Embryonic facial prominence (tissue), 1 donor: ENCODE results near the gene PCNX1.
"Not testable (repeated sequence)": the region's sequence is repeated elsewhere in the genome, so short reads cannot be mapped to it uniquely, and the experiment has no call there.

Source experiments
- DNase-seq: peaks from one replicate; pipeline ENCODE4 v3.0.0-alpha.2; 2016; ENCODE audit errors: extremely low spot score

The PCNX1 gene

DNA sequence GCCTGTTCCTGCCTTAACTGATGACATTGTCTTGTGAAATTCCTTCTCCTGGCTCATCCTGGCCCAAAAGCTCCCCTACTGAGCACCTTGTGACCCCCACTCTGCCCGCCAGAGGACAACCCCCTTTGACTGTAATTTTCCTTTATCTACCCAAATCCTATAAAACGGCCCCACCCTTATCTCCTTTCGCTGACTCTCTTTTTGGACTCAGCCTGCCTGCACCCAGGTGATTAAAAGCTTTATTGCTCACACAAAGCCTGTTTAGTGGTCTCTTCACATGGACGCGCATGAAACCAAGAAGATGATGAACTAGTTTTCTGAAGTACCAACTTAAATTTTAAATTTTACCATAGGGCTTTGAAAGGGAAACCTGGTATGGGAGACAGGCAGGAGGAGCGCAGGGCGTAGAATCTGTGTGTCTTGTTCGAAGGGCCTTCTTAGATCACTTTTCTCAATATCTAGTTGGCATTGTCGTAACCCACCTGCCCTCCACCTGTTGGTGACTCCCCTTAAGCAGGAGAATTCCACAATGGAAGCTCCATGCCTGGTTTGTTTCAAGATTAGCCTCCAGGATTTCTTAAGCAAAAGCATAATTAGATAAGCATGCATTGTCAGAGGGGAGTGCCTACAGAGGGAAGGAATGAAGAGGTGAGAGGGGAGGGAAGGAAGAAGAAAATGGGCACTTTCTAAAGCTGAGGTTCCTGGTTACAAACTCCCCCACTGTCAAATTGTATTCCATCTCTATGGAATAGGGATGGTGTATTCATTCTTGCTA, 222.6 kb downstream of the PCNX1 start:
- DNase-seq: not testable (repeated sequence)

DNA sequence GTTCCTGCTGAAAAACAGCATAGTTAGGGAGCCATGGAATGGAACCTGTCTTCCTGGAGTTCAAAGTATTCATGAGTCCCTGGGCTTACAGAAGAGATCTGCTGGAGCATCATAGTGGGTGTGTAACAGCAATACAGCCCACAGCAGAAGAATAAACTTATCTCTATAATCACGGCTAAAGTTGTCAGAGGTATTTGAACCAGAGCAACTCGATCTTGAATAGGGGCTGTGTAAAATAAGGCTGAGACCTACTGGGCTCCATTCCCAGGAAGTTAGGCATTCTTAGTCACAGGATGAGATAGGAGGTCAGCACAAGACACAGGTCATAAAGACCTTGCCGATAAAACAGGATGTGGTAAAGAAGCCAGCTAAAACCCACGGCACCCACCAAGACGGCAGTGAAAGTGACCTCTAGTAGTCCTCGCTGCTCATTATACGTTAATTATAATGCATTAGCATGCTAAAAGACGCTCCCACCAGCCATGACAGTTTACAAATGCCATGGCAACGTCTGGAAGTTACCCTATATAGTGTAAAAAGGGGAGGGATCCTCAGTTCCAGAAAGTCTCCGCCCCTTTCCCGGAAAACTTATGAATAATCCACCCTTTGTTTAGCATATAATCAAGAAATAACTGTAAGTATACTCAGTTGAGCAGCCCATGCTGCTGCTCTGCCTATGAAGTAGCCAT, 223.4 kb downstream of the PCNX1 start:
- DNase-seq: no peak

DNA sequence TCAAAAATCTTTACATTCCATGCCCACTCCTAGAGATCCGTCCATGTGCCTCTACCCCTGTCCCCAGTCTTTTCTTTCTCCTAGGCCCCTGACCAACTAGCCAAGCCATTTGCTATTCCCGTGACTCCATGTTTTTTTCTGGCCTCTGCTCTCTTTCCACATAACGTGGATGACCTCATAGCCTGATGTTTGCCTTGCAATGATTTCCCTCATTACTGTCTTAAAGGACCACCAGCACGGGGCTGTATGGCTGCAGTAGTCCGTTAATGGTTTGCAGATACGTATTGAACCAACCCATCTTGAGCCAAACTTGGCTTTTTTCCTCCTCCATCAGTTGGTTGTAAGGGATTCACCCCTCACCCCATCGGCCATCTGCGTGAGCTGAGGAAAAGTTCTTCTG, 226.0 kb downstream of the PCNX1 start:
- no peak for DNase-seq

DNA sequence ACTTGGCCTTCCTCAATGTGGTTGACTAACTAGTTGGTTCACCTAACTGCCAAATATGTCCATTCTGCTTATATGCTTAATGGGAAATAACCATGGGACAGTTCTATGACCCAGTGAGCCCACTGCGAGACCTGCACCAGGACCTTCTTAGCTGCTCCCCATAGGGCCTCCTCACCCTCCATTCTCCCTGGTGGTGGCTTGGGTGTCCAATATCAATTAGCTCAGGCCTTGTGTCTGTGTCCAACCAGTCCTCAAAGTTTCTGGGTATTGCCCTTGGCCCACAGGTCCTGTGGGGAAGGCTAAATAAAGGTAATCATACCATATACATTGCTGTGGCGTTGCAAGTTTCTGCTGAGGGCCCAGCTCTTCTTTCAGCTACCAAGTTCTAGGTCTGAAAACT, 228.2 kb downstream of the PCNX1 start:
- DNase-seq: no peak

DNA sequence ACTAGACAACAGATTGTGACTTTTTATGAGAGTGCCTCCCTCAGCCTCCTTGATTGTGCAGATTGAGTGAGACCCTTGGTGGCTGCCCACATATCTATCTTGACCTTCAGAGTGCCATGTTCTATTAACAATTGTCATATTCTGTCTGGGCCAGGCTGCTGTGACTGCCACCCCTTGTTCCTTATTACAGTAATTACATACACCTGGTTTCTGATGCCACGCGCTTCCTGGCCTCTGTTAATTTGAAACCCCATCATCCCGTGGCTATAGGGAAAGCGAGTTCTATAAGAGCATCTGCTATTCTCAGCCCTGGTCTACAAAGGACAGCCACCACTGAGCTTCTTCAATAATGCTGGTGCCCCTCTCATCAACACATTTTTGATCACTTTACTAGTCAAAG, 228.7 kb downstream of the PCNX1 start:
- DNase-seq: no peak

DNA sequence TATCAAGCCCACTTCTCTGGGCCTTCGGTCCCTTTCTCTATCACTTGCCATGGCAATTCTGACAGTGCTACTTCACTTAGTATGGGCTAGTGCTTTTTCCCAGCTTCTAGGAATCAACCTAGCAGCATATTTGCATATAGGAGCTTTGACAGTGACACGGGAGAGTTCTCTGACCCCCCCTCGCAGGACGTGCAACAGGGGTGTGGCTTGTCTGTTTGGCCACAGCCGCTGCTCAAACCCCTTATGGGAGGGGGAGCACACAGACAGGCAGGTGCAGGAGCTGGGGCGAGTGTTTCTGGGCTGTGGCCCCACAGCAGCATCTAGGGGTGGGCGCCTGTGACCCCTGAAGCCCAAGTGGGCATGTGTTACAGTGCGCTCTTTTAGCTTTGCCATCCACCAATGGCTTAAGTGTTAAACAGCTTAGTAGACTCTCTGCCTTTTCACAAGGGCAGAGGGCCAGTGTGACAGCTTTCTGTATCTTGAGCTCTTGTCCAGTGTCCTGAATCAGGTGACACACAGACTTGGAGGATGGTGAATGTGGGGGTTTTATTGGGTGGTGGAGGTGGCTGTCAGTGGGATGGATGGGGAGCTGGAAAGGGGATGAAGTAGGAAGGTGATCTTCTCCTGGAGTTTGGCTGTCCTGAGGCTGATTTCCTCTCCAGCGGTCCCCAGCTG, 229.3 kb downstream of the PCNX1 start:
- no peak for DNase-seq

DNA sequence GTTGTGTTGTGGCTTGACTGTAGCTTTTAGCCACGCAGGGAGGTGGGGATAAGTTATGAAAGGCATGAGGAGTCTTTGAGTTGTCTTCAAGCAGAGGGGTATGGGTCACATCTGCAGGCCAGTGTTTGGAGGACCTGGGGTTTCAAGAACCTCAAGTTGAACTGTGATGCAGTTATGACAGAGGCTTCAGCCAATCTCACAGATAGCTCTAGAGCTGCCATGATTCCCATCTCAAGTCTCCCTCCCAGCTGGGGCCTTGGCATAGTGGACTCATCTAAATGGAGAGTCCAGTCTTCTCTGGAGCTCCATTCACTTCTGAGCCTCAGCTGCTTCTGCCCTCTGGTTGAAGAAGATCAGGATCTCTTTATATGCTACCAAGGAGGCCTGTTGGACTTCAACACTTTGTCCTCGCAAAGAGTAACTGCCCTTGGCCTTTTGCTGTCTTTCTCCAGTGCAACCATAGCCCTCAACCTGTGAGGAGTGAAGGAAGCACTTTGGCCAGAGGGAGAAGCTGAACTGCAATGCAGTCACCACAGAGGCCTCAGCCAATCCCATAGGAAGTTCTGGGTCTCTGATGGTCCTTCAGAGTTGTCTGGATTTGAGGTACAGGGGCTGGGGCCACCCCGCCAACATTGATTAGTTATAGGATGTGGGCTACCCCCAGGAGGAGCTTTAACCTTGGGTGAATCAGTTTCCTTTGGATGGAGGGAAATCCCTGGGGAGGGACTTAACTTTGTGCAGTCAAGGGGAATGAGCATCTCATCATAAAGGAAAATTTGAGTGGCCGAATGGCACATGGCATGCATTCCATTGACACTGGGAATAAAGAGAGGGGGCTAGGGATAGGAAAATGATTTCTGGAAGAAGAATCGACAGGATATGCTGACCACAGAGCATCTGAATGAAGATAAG, 230.5 kb downstream of the PCNX1 start:
- no peak for DNase-seq

DNA sequence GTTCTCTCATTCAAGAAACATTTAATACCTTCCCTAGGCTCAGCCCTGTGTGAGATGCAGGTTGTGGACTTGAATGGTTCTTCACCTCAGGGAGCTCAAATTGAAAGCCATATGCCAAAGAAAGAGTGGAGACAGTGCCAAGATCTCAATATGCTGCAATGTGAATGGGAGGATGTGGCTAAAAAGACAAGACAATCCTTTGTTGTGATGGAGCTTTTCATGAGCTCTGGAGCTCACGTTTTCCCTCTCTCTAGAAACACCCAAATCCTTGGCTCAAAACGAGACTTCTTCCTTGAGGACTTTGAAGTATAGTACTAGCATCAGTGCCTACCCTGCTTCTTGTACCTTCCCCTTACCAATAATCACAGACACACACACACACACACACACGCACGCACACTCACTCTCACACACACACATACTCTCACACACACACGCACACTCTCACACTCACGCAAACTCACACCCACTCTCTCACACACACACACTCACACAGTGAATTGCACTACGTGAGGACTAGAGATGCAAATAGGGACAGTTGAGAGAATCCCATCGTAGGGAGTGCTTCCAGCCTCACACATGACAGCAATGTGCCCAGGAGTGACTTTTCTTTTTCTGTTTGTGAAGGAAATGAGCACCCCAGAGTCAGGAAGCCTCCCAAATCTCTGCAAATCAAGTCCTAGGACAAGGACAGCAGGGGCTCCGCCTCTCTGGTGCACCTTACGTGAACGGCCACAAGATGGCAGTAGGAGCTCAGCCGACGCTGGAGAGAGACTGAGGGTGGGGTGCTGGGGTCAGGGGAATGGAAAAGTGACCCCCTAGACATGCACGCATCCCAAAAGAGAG, 231.4 kb downstream of the PCNX1 start:
- no peak for DNase-seq

DNA sequence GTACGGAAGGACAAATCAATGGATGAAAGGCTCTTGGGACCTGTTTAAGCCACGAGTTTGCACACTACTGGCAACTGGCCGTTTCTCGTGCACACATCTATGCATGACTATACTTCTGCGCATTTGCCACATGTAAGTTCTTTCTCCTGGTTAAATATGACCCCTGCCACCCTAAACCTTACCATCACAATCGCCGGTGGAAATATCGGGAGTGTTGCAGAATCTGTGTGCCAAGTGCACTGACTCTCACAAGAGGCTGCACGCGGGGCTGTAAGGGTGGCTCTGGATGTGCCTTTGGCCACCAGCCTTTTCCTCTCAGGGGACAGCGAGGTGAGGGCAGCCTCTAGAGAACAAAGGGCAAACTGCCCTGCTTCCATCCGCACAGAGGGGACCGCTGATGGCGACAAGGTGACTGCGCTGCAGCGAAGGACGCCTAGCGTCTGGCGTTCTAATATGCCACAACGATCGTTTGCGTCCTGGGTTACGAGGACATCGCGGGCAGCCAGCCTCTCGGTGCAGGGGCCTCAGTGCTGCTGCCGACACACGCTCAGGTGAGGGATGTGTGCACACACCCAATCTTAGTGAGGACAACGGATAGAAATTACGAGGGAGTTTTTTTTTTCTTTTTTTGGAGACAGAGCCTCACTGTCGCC, 232.2 kb downstream of the PCNX1 start:
- DNase-seq: no peak

DNA sequence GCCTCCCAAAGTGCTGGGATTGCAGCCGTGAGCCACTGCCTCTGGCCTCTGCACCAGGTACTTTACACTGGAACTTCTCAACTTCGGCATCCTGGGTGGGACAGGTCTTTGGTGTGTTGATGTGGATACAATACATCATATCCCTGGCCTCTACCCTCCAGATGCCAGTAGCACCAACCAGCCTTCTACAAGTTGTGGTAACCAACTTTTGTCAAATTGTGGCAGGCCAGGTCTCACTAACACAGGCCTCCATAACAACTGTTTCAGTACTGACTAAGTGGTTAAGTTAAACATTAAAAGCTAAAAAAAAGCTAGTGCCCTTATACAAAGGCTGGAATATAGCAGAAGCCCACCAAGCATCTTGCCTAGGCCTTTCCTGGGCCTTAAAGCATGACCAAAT, 232.9 kb downstream of the PCNX1 start:
- DNase-seq: no peak

DNA sequence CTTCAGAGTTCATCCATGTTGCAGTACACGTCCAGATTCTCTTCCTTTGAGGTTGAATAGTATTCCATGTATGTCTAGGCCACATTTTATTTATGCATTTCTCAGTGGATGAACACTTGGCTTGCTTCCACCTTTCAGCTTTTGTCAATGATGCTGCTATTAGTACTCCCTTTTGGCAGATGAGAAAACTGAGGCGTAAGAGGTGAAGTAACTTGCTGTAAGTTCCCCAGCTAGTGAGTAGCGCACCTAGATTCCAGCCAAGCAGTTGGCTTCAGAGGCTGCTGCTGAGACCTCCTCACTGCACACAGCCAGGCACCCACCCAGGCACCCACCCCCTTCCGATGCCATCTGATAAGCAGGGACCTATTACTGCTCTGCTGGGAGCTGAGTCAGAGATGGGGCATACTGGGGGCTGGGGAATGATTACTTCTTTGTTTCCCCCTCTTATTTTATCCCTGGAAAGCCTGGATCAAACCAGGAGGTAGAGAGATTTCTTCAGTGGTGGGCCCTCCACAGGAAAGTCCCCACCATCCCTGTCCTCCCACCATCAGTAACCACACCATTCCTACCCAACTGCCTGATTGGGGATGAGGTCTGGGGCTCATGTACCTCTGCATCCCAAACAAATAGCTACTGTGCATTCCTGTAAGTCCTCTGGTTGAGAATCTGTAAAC, 234.6 kb downstream of the PCNX1 start:
- DNase-seq: no peak

DNA sequence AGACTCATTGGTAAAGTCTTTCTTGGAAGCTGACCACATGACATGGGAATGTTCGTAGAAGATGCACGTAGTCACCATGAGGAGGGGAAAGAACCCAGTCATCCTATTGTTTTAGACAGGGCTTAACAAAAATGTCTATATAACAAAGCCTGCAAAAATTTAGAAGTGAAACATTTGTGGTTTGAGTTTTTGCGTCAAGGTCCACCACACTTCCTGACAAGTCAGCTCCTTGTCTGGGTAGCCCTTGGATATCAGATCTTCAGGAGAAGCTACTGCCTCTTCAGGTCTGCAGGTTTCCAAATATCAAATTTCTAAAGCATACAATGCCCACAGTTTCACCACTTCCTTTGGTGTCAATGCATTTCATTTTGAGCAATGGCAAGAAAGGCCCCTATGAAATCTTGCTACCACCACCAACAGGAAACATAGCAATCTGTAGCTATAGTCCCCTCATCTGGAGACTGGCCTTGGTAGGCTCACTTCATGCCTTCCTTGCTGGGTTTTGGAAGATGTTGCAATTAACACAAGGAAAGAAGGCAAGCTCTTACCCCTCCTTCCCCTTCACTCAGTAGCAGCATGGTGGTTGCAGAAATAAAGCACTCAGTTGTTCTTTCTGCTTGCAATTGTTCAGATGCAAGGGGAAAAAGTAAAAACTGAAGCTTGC, 235.2 kb downstream of the PCNX1 start:
- no peak for DNase-seq

DNA sequence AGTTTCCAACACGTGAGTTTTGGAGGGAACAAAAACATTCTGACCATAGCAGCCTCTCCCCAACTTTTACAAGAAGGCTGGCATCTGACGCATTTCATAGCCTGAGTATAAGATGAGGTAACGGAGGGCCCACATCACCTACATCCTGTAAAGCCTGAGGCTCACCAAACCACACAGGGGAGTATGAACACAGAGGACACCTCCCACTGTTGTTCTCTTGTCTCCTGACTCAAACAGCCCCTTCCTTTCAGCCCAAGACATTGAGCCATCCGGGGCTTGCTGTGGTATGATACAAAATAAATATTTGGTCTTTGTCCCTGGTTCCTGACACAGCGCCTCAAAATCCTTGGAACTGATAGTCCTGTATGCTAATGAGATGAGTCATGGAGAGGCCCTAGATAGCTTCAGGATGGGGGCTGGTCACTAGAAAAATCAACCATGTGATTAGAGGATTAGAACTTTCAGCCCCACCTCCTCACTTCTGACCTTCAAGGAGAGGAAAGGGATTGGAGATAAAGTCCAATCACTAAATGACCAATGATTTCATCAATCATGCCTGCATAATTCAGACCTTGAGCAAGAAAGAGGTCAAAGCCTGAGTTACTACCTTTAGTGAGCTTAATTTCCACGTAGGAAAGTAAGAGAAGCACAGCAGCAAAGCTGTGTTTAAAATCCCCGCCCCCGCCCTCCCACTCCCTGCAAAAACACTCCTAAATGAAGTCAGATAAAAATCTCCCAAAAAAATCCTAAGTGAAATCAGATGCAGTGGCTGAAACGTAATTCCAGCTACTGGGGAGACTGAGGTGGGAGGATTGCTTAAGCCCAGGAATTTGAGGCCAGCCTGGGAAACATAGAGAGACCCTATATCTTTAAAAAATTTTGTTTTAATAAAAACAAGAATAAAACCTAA, 236.4 kb downstream of the PCNX1 start:
- no peak for DNase-seq

DNA sequence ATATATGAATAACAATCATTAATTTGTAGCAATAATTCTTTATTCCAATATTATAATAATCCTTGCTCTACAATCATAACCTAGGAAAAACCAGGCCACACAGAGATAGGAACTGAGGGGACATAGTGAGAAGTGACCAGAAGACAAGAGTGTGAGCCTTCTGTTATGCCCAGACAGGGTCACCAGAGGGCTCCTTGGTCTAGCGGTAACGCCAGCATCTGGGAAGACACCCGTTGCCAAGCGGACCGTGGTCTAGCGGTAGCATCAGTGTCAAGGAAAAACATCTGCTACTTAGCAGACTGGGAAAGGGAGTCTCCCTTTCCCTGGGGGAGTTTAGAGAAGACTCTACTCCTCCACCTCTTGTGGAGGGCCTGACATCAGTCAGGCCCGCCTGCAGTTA, 240.1 kb downstream of the PCNX1 start:
- DNase-seq: not testable (repeated sequence)

DNA sequence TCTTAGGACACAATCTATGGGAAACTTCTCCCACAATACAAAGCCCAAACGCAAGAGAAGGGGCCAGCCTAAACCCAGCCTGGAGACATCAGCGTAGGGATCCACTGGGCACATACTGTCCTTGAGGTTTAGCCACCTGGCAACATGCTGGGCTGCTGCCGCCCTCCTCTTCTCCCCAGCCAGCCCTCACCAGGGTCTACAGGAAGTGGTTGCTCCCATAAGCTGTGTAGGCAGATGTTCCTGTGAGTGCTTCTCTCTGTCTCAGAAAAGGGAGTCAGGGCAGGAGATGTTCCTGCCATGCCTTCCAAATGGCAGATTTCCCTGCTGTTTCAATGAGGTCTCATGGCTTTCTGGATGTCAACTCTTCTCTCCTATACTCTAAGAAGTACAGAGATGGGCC, 241.4 kb downstream of the PCNX1 start:
- no peak for DNase-seq

DNA sequence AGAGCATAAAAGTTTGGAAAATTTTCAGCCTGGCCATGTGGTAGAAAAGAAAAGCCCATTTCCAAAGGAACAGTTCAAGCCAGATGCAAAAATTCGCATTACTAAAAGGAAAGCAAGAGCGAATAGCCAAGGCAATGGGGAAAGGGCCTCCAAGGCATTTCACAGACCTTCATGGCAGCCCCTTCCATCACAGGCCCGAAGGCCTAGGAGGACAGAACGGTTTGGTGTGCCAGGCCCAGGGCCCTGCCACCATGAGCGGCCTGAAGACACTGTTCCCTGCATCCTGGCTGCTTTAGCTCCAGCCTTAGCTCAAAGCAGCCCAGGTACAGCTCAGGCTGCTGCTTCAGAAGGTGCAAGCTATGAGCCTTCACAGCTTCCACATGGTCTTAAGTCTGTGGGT, 243.5 kb downstream of the PCNX1 start:
- no peak for DNase-seq

DNA sequence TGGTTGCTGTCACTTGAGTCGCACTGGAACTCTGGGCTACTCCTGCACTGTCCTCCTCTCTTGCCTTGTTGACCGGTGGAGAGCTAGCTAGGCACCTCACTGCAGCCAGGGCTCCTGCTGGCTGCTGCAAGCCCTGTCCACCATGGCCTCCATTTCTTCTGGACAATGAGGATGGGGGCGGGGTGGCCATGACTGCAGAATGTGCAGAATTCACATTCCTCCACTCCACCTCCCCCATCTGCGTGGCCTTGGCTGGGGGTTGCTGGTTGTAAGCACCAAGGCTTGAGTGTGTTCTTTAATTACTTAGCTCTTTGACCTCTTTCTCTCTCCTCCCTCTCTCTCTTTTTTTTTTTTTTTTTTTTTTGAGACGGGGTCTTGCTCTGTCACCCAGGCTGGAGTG, 248.5 kb downstream of the PCNX1 start:
- DNase-seq: no peak
